ENCODE measurements around the gene RABGAP1L.
"Not testable (repeated sequence)": the region's sequence is repeated elsewhere in the genome, so short reads cannot be mapped to it uniquely, and the experiment has no call there.

RABGAP1L gene

DNA sequence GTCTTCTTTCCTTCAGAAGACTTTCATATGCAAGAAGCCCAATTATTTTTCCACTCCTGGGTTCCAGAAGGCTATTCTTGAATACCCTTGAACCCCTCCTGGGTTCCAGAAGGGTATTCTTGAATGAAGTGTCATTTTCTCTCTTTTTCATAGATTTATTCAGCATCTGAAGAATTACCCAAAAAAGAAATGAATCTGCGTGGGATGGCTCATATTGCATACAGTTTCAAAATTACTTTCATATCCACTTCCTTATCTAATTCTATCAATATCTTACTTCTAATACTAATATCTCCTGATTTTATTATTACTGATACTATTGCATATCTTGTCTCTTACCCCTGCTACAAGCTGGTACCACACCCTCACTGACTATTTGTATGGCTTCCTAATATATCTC, 22.6 kb upstream of the RABGAP1L start:
- Histone ChIP-seq H3K9me3 (ENCODE audit: insufficient read depth, low read length) (no peaks in the 10 kb centered on the region), H3K4me3 (ENCODE audit: insufficient read depth, low read length, poor library complexity, severe bottlenecking) (no peak overlapping the region), H3F3A (ENCODE audit: insufficient read depth) (no peaks in the 10 kb centered on the region), H3K27me3 (ENCODE audit: low read length) (no peaks in the 10 kb centered on the region), H3K36me3 (ENCODE audit: low read length) (no peaks in the 10 kb centered on the region), H3K79me2 (ENCODE audit: insufficient read depth, low read length) (no peaks in the 10 kb centered on the region), H3K9ac (ENCODE audit: low read length) (no peak overlapping the region), H4K20me1 (ENCODE audit: low read depth, low read length) (no peaks in the 10 kb centered on the region), H3K9me2 (replicated peaks; ENCODE audit: insufficient read depth, low read length) (no peaks in the 10 kb centered on the region), H2AFZ (ENCODE audit: low read depth, low read length, severe bottlenecking) (no peak overlapping the region), H3K27ac (ENCODE audit: low read depth, low read length) (no peak overlapping the region), H3K4me2 (ENCODE audit: low read depth, low read length, poor library complexity, severe bottlenecking) (no peak overlapping the region)
- TF ChIP-seq, protein P1, sequence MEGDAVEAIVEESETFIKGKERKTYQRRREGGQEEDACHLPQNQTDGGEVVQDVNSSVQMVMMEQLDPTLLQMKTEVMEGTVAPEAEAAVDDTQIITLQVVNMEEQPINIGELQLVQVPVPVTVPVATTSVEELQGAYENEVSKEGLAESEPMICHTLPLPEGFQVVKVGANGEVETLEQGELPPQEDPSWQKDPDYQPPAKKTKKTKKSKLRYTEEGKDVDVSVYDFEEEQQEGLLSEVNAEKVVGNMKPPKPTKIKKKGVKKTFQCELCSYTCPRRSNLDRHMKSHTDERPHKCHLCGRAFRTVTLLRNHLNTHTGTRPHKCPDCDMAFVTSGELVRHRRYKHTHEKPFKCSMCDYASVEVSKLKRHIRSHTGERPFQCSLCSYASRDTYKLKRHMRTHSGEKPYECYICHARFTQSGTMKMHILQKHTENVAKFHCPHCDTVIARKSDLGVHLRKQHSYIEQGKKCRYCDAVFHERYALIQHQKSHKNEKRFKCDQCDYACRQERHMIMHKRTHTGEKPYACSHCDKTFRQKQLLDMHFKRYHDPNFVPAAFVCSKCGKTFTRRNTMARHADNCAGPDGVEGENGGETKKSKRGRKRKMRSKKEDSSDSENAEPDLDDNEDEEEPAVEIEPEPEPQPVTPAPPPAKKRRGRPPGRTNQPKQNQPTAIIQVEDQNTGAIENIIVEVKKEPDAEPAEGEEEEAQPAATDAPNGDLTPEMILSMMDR (IDR thresholded peaks at IDR 0.05; ENCODE audit: insufficient read depth, low read length, poor library complexity, severe bottlenecking): no peak
- no peak for TF ChIP-seq EZH2phosphoT487 (conservative IDR thresholded peaks at IDR 0.05; ENCODE audit: low read length)

- no peak overlapping the region for H3K4me3 ChIP-seq (ENCODE audit: insufficient read depth, low read length, poor library complexity, severe bottlenecking)
- H3K27me3 ChIP-seq (ENCODE audit: low read length): no peaks in the 10 kb centered on the region
- no peaks in the 10 kb centered on the region for H4K20me1 ChIP-seq (ENCODE audit: low read depth, low read length)
- H3K9me2 ChIP-seq (replicated peaks; ENCODE audit: insufficient read depth, low read length): no peaks in the 10 kb centered on the region
- no peak overlapping the region for H3K27ac ChIP-seq (ENCODE audit: low read depth, low read length)
- H3K36me3 ChIP-seq (ENCODE audit: low read length): no peaks in the 10 kb centered on the region
- no peak overlapping the region for H3K4me2 ChIP-seq (ENCODE audit: low read depth, low read length, poor library complexity, severe bottlenecking)
- no peaks in the 10 kb centered on the region for H3K79me2 ChIP-seq (ENCODE audit: insufficient read depth, low read length)
- H2AFZ ChIP-seq (ENCODE audit: low read depth, low read length, severe bottlenecking): no peak overlapping the region
- TF ChIP-seq, protein P1 (IDR thresholded peaks at IDR 0.05; ENCODE audit: insufficient read depth, low read length, poor library complexity, severe bottlenecking): no peak
- no peak for TF ChIP-seq EZH2phosphoT487 (conservative IDR thresholded peaks at IDR 0.05; ENCODE audit: low read length)
- H3F3A ChIP-seq (ENCODE audit: insufficient read depth): no peaks in the 10 kb centered on the region
- no peak overlapping the region for H3K9ac ChIP-seq (ENCODE audit: low read length)
- H3K9me3 ChIP-seq (ENCODE audit: insufficient read depth, low read length): no peaks in the 10 kb centered on the region
Observed at GRCh38 chr1:174142836-174143235, 16.5 kb upstream of the RABGAP1L start.

- H3K4me3 ChIP-seq (ENCODE audit: insufficient read depth, low read length, poor library complexity, severe bottlenecking); H3K36me3 ChIP-seq (ENCODE audit: low read length); H2AFZ ChIP-seq (ENCODE audit: low read depth, low read length, severe bottlenecking); H3K27ac ChIP-seq (ENCODE audit: low read depth, low read length); H3K4me2 ChIP-seq (ENCODE audit: low read depth, low read length, poor library complexity, severe bottlenecking); H3K9me2 ChIP-seq (replicated peaks; ENCODE audit: insufficient read depth, low read length); H4K20me1 ChIP-seq (ENCODE audit: low read depth, low read length); H3K9me3 ChIP-seq (ENCODE audit: insufficient read depth, low read length); H3K27me3 ChIP-seq (ENCODE audit: low read length); H3K9ac ChIP-seq (ENCODE audit: low read length); H3F3A ChIP-seq (ENCODE audit: insufficient read depth); H3K79me2 ChIP-seq (ENCODE audit: insufficient read depth, low read length): not testable (repeated sequence)
Observed at GRCh38 chr1:174143727-174144396, 15.5 kb upstream of the RABGAP1L start.

DNA sequence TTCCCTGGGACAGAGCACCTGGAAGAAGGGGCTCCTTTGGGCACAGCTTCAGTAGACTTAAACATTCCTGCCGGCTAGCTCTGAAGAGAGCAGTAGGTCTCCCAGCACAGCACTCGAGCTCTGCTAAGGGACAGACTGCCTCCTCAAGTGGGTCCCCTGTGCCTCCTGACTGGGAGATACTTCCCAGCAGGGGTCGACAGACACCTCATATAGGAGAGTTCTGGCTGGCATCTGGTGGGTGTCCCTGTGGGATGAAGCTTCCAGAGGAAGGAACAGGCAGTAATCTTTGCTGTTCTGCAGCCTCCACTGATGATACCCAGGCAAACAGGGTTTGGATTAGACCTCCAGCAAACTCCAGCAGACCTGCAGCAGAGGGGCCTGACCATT, 14.9 kb upstream of the RABGAP1L start:
- not testable (repeated sequence) for H4K20me1 ChIP-seq (ENCODE audit: low read depth, low read length); H3K27ac ChIP-seq (ENCODE audit: low read depth, low read length); H3K4me2 ChIP-seq (ENCODE audit: low read depth, low read length, poor library complexity, severe bottlenecking); H2AFZ ChIP-seq (ENCODE audit: low read depth, low read length, severe bottlenecking); H3K9ac ChIP-seq (ENCODE audit: low read length); H3K4me3 ChIP-seq (ENCODE audit: insufficient read depth, low read length, poor library complexity, severe bottlenecking); H3K9me2 ChIP-seq (replicated peaks; ENCODE audit: insufficient read depth, low read length); H3K9me3 ChIP-seq (ENCODE audit: insufficient read depth, low read length); H3F3A ChIP-seq (ENCODE audit: insufficient read depth); H3K79me2 ChIP-seq (ENCODE audit: insufficient read depth, low read length); H3K27me3 ChIP-seq (ENCODE audit: low read length); H3K36me3 ChIP-seq (ENCODE audit: low read length)
